NT2/D1 (cell line): ENCODE measurements around the gene SPNS3.

ENCODE experiments used
- SUZ12 ChIP-seq: IDR thresholded peaks from 2 replicates; pipeline ENCODE4 v1.6.1; 2011; ENCODE audit not compliant: insufficient read length, insufficient read depth; ENCODE audit errors: extremely low read depth
- YY1 ChIP-seq: IDR thresholded peaks from 2 replicates; pipeline ENCODE4 v1.6.1; 2011; ENCODE audit not compliant: insufficient read length, insufficient read depth
- ZNF274 ChIP-seq: IDR thresholded peaks from 2 replicates; pipeline ENCODE4 v1.6.1; 2011; ENCODE audit warnings: mild to moderate bottlenecking, low read depth, low read length

- TF ChIP-seq YY1 (no peak), SUZ12 (no peak), ZNF274 (no peak)
These were observed 20.3 kb downstream of the SPNS3 start for GRCh38 chr17:4453812-4454591.
